WTC11 (cell line): Measurements from ENCODE around the gene PLEKHA6.

Experiments
- NFE2L1 ChIP-seq: sonication (generic); formaldehyde crosslinking; IDR thresholded peaks from 2 replicates; pipeline ENCODE4 v1.8.1; 2023; ENCODE audit warnings: missing genetic modification reagents
- TP53 ChIP-seq: sonication (generic); formaldehyde crosslinking; IDR thresholded peaks from 2 replicates; pipeline ENCODE4 v1.8.1; 2023; ENCODE audit warnings: mild to moderate bottlenecking, missing genetic modification reagents

DNA sequence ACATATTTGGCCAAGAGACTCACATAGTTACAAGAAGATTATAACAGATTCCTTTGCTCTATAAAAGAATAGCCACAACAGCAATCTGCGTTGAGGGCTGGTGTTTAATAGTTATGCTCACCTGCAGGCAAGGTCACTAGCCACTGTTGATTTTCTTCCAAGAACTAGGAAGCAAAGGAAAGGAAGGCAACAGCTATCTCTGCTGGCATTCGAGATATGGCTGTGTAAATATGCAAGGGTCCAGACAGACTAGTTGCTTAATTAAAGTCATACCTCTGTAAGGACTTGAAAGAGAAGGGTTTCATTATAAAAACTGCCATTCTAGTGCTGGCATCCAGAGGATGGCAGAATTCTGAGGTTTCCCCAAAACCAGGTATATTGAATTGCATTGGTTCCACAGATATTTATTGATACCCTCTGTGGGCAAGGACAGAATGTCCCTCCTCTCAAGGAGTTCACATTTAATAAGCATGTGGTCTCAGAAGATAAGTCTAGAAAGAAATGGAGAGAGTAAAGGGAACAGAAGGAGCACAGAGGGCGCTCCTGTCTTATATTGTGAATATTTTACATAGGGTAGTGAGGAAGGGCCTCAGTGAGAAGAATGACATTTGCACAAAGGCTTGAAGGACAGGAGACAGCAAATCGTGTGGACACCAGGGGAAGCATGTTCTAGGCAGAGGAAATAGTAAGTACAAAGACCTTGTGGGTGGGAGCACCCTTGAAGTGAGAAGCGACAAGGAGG, 23.6 kb upstream of the PLEKHA6 start:
- TF ChIP-seq TP53 (CRISPR knock-in tag) (no peak), NFE2L1 (CRISPR knock-in tag) (no peak)
